SK-N-SH (cell line): ENCODE results near the gene IFNGR1. TPM values are rescaled to one million over a fixed set of nuclear protein-coding genes. Genes with fewer than 3 reads are reported as not detected.

ENCODE experiments used
- CTCF ChIA-PET: fragments of 300-600, 350-600 bp; formaldehyde crosslinking; extraction: SDS; loops from one replicate; lab custom pipeline; 2021; lab: Yijun Ruan, JAX
- POLR2A ChIA-PET: fragments of 350-600 bp; sonication (Branson Sonifier 250); formaldehyde crosslinking; extraction: SDS; loops from one replicate; lab custom pipeline; 2020; ENCODE audit warnings: antibody characterized with exemption, inconsistent platforms; lab: Yijun Ruan, JAX
- DNase-seq: peaks from one replicate; pipeline ENCODE4 v3.0.0; 2012
- H2AFZ ChIP-seq: fragments of 200-600 bp; sonication (generic); 2 replicates; pipeline ENCODE4 v1.8.1; 2016; ENCODE audit warnings: antibody characterized with exemption, mild to moderate bottlenecking, low read depth
- H3F3A ChIP-seq: fragments of 200-600 bp; sonication (generic); replicated peaks from 2 replicates; pipeline ENCODE3; 2016; ENCODE audit warnings: antibody characterized with exemption, mild to moderate bottlenecking; ENCODE audit not compliant: insufficient read depth
- H3K27ac ChIP-seq, 2 experiments: fragments of 200-500 bp in 1 of 2; fragments of 200-600 bp in 1 of 2; sonication (Bioruptor generic) in 1 of 2; sonication (generic), shearing (Covaris generic) in 1 of 2; 2 replicates each; pipeline versions ENCODE4 v1.5.1 to v1.6.1; 2014 to 2016; ENCODE audit warnings: low read depth in 2 of 2, inconsistent platforms in 1 of 2, low read length in 1 of 2, mild to moderate bottlenecking in 1 of 2, mixed read lengths in 1 of 2
- H3K27me3 ChIP-seq: fragments of 200-600 bp; sonication (generic), shearing (Covaris generic); 2 replicates; pipeline ENCODE4 v1.6.1; 2016; ENCODE audit warnings: mixed run types; ENCODE audit not compliant: insufficient read depth
- H3K36me3 ChIP-seq, 2 experiments: fragments of 200-500 bp in 1 of 2; fragments of 200-600 bp in 1 of 2; sonication (Bioruptor generic) in 1 of 2; sonication (generic) in 1 of 2; replicated peaks in 1 of 2; 2 replicates each; pipeline versions ENCODE3 to v1.5.1; 2014 to 2016; ENCODE audit warnings: low read length in 1 of 2, mild to moderate bottlenecking in 1 of 2; ENCODE audit not compliant: insufficient read depth in 2 of 2, control insufficient read depth in 1 of 2
- H3K4me1 ChIP-seq, 2 experiments: fragments of 200-500 bp in 1 of 2; fragments of 200-600 bp in 1 of 2; sonication (Bioruptor generic) in 1 of 2; sonication (generic), shearing (Covaris generic) in 1 of 2; 2 replicates each; pipeline versions ENCODE4 v1.5.1 to v1.6.1; 2014 to 2016; ENCODE audit warnings: low read depth in 1 of 2, low read length in 1 of 2, mixed run types in 1 of 2; ENCODE audit not compliant: insufficient read depth in 2 of 2, control insufficient read depth in 1 of 2
- H3K4me2 ChIP-seq: fragments of 200-600 bp; sonication (generic), shearing (Covaris generic); 2 replicates; pipeline ENCODE4 v1.6.1; 2017; ENCODE audit warnings: mixed run types
- H3K4me3 ChIP-seq, 2 experiments: fragments of 200-500 bp in 1 of 2; fragments of 200-600 bp in 1 of 2; sonication (Bioruptor generic) in 1 of 2; sonication (generic), shearing (Covaris generic) in 1 of 2; 2 replicates each; pipeline versions ENCODE4 v1.5.1 to v1.8.1; 2014 to 2016; ENCODE audit warnings: low read depth in 2 of 2, inconsistent platforms in 1 of 2, low read length in 1 of 2, mild to moderate bottlenecking in 1 of 2, mixed read lengths in 1 of 2, moderate library complexity in 1 of 2
- H3K79me2 ChIP-seq: fragments of 200-600 bp; sonication (generic); 2 replicates; pipeline ENCODE4 v1.8.1; 2017; ENCODE audit warnings: mild to moderate bottlenecking; ENCODE audit not compliant: insufficient read depth
- H3K9ac ChIP-seq: fragments of 200-600 bp; sonication (generic); 2 replicates; pipeline ENCODE4 v1.6.1; 2017; ENCODE audit warnings: mixed run types
- H3K9me2 ChIP-seq: fragments of 200-600 bp; sonication (generic); 2 replicates; pipeline ENCODE4 v1.6.1; 2017; ENCODE audit warnings: mixed run types
- H3K9me3 ChIP-seq: fragments of 200-600 bp; sonication (generic); 2 replicates; pipeline ENCODE4 v1.6.1; 2017; ENCODE audit warnings: mixed run types, mild to moderate bottlenecking, moderate library complexity
- H4K20me1 ChIP-seq: fragments of 200-600 bp; sonication (generic); 2 replicates; pipeline ENCODE4 v1.6.1; 2017; ENCODE audit warnings: mild to moderate bottlenecking, mixed run types; ENCODE audit not compliant: insufficient read depth
- CHD2 ChIP-seq: fragments of 150-350 bp; IDR thresholded peaks from 2 replicates; pipeline ENCODE4 v1.6.1; 2018; ENCODE audit warnings: low read length; ENCODE audit not compliant: partially characterized antibody
- CTCF ChIP-seq: fragments of 200-600 bp; sonication (generic); IDR thresholded peaks from 2 replicates; pipeline ENCODE4 v1.6.1; 2017; ENCODE audit warnings: antibody characterized with exemption, mild to moderate bottlenecking, moderate library complexity
- ELF1 ChIP-seq: IDR thresholded peaks from 2 replicates; pipeline ENCODE4 v1.4.0; 2012
- EP300 ChIP-seq, 2 experiments: IDR thresholded peaks; 2 replicates each; pipeline versions ENCODE4 v1.4.0 to v1.6.1; 2012; ENCODE audit warnings: borderline replicate concordance in 1 of 2, low read depth in 1 of 2, low read length in 1 of 2
- EZH2phosphoT487 ChIP-seq: fragments of 200-600 bp; sonication (generic); IDR thresholded peaks from 2 replicates; pipeline ENCODE4 v1.6.1; 2017; ENCODE audit warnings: low read depth, mixed run types, mild to moderate bottlenecking, antibody characterized with exemption, moderate library complexity, borderline replicate concordance
- FOSL2 ChIP-seq: IDR thresholded peaks from 2 replicates; pipeline ENCODE4 v1.4.0; 2012; ENCODE audit warnings: low read depth, mild to moderate bottlenecking, moderate library complexity, borderline replicate concordance
- FOXJ3 ChIP-seq: sonication (generic); formaldehyde crosslinking; IDR thresholded peaks from 2 replicates; pipeline ENCODE4 v1.5.1; 2020; ENCODE audit warnings: mild to moderate bottlenecking, missing genetic modification reagents
- FOXM1 ChIP-seq: IDR thresholded peaks from 2 replicates; pipeline ENCODE4 v1.4.0; 2012; ENCODE audit warnings: low read depth, mild to moderate bottlenecking
- GATA2 ChIP-seq: sonication (generic); formaldehyde crosslinking; IDR thresholded peaks from 2 replicates; pipeline ENCODE4 v1.5.0; 2020; ENCODE audit warnings: mild to moderate bottlenecking, missing genetic modification reagents
- MXI1 ChIP-seq: IDR thresholded peaks from 2 replicates; pipeline ENCODE4 v1.6.1; 2012; ENCODE audit warnings: mild to moderate bottlenecking, low read depth, low read length, improper control_type of control experiment
- NFIC ChIP-seq: IDR thresholded peaks from 2 replicates; pipeline ENCODE4 v1.4.0; 2012; ENCODE audit warnings: borderline replicate concordance
- NRF1 ChIP-seq: IDR thresholded peaks from 2 replicates; pipeline ENCODE4 v1.6.1; 2012; ENCODE audit warnings: low read depth, mild to moderate bottlenecking, low read length
- RCOR1 ChIP-seq: fragments of 150-350 bp; IDR thresholded peaks from 2 replicates; pipeline ENCODE4 v1.6.1; 2017; ENCODE audit warnings: antibody characterized with exemption, low read length
- RXRA ChIP-seq: IDR thresholded peaks from 2 replicates; pipeline ENCODE4 v1.4.0; 2012; ENCODE audit warnings: low read depth, mild to moderate bottlenecking, borderline replicate concordance
- TEAD4 ChIP-seq: IDR thresholded peaks from 2 replicates; pipeline ENCODE4 v1.4.0; 2012; ENCODE audit warnings: mild to moderate bottlenecking, borderline replicate concordance; ENCODE audit not compliant: insufficient read depth
- YY1 ChIP-seq: IDR thresholded peaks from 2 replicates; pipeline ENCODE4 v1.4.0; 2012; ENCODE audit warnings: low read depth, mild to moderate bottlenecking
- WGBS: methylation state at CpG from one replicate; pipeline ENCODE4 v1.1.6; 2017; ENCODE audit warnings: low lambda C conversion rate; 5-methylcytosine and 5-hydroxymethylcytosine counted together
- polyA plus RNA-seq, 3 experiments: library from polyadenylated mRNA; depleted of rRNA; stranded (reverse); fragments of >200 nt; gene quantifications; 2 replicates each; pipeline ENCODE4 v1.2.3, GENCODE V29; 2012
- TF ChIP-seq, protein P1 (sequence below): IDR thresholded peaks from 2 replicates; pipeline ENCODE4 v1.4.0; 2012; ENCODE audit warnings: low read depth
- TF ChIP-seq, protein P2 (sequence below): IDR thresholded peaks from 2 replicates; pipeline ENCODE4 v1.4.0; 2012; ENCODE audit warnings: low read depth, borderline replicate concordance
- TF ChIP-seq, protein P3 (sequence below): IDR thresholded peaks from 2 replicates; pipeline ENCODE4; 2012
- TF ChIP-seq, protein P4 (sequence below): fragments of 150-350 bp; IDR thresholded peaks from 2 replicates; pipeline ENCODE4 v1.6.1; 2017; ENCODE audit warnings: antibody characterized with exemption, low read length, low read depth, borderline replicate concordance
- TF ChIP-seq, protein P5 (sequence below): fragments of 150-350 bp; IDR thresholded peaks from 2 replicates; pipeline ENCODE4 v1.6.1; 2016; ENCODE audit warnings: mild to moderate bottlenecking, low read depth, low read length

The IFNGR1 gene
- polyA plus RNA-seq, 1 of the 3 experiments (the other 2 are of a cell fraction), result 11.5 TPM

DNA sequence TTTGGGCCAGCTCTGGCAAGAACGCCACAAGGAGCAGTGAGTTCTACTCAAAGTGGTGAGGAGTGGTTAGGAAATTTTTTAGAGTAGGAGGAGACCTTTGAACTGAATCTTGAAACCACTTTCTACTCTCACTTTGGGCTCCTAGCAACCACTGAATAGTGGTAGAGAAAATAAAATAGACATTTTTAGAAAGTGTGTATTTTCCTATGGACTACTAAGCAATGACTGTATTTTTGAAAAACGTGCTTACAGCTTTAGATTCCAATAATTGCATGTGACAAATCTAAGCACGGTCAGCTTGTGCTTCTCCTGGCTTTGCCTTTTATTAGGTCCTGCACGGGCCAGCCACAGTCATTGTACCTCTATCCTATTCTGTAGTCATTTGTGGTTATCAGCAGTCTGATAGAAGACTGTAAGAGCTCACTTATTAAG lies 8.7 kb upstream of the IFNGR1 start:
- Histone ChIP-seq H2AFZ (no peak overlapping the region), H3K9ac (no peak overlapping the region), H3K27ac (no peak overlapping the region), H3K79me2 (no peaks in the 10 kb centered on the region), H3F3A (no peaks in the 10 kb centered on the region), H3K27me3 (no peaks in the 10 kb centered on the region), H3K36me3 (no peaks in the 10 kb centered on the region), H3K4me2 (no peak overlapping the region), H3K4me3 (no peak overlapping the region), H3K9me2 (no peaks in the 10 kb centered on the region), H4K20me1 (no peaks in the 10 kb centered on the region), H3K9me3 (no peaks in the 10 kb centered on the region), H3K4me1 (no peaks in the 10 kb centered on the region)
- ChIA-PET CTCF (interaction anchor here (0.8 to 1.6 kb wide), 3 partner anchors 10 to 86 kb away, joined by 3 to 4 read pairs (median 4); no protein-coding TSS in a partner anchor), POLR2A (no interaction called here)
- 29% methylated on average over 4 of the region's 4 CpGs for WGBS
- TF ChIP-seq RCOR1 (no peak), YY1 (no peak), RXRA (no peak), TEAD4 (no peak), MXI1 (no peak), ELF1 (no peak), GATA2 (CRISPR knock-in tag) (no peak), FOXJ3 (CRISPR knock-in tag) (no peak), CHD2 (no peak), EP300 (IDR thresholded peaks at IDR 0.05; ENCODE audit: borderline replicate concordance in 1 of 2, low read depth in 1 of 2, low read length in 1 of 2) (no peak)
- TF ChIP-seq, protein P1, sequence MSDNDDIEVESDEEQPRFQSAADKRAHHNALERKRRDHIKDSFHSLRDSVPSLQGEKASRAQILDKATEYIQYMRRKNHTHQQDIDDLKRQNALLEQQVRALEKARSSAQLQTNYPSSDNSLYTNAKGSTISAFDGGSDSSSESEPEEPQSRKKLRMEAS, result no peak
- TF ChIP-seq, protein P2, sequence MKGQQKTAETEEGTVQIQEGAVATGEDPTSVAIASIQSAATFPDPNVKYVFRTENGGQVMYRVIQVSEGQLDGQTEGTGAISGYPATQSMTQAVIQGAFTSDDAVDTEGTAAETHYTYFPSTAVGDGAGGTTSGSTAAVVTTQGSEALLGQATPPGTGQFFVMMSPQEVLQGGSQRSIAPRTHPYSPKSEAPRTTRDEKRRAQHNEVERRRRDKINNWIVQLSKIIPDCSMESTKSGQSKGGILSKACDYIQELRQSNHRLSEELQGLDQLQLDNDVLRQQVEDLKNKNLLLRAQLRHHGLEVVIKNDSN, result no peak
- DNase-seq, result no peak

DNA sequence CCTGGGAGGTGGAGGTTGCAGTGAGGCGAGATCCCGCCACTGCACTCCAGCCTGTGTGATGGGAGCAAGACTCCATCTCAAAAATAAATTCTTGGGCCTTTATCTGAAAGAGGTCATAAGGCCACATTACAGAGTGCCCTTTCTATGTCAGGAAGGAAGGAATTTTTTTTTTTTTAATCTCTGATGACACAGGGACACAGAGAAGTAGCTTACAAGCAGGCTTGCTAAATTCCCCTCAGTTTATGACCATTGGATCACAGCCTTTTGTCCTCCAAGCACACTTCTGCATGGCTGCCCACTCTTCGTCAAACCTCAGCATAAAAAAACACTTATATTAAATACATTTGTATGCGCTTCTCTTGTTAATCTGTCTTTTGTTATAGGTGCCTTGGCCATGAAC lies 7.5 kb upstream of the IFNGR1 start:
- DNase-seq, result no peak
- Histone ChIP-seq H3K9ac (no peak overlapping the region), H3K27me3 (no peaks in the 10 kb centered on the region), H3K27ac (no peak overlapping the region), H3K79me2 (no peaks in the 10 kb centered on the region), H3K4me2 (no peak overlapping the region), H3K9me2 (no peaks in the 10 kb centered on the region), H4K20me1 (no peaks in the 10 kb centered on the region), H3K4me1 (no peaks in the 10 kb centered on the region), H3K36me3 (no peaks in the 10 kb centered on the region), H3K9me3 (no peaks in the 10 kb centered on the region), H3F3A (no peaks in the 10 kb centered on the region), H3K4me3 (no peak overlapping the region), H2AFZ (no peak overlapping the region)
- WGBS, result 78% methylated on average over 4 of the region's 4 CpGs
- CTCF ChIA-PET, result interaction anchor here (1.0 to 1.3 kb wide), 2 partner anchors 43 to 133 kb away, joined by 3 to 4 read pairs; no protein-coding TSS in a partner anchor
- POLR2A ChIA-PET, result no interaction called here
- TF ChIP-seq FOSL2 (no peak), CTCF (no peak), FOXM1 (no peak), ELF1 (no peak), NRF1 (no peak), EZH2phosphoT487 (no peak), RXRA (no peak), NFIC (no peak), EP300 (IDR thresholded peaks at IDR 0.05; ENCODE audit: borderline replicate concordance in 1 of 2, low read depth in 1 of 2, low read length in 1 of 2) (no peak)
- TF ChIP-seq, protein P3, sequence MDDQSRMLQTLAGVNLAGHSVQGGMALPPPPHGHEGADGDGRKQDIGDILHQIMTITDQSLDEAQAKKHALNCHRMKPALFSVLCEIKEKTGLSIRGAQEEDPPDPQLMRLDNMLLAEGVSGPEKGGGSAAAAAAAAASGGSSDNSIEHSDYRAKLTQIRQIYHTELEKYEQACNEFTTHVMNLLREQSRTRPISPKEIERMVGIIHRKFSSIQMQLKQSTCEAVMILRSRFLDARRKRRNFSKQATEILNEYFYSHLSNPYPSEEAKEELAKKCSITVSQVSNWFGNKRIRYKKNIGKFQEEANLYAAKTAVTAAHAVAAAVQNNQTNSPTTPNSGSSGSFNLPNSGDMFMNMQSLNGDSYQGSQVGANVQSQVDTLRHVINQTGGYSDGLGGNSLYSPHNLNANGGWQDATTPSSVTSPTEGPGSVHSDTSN, result no peak
- TF ChIP-seq, protein P2, result no peak
- TF ChIP-seq, protein P4, sequence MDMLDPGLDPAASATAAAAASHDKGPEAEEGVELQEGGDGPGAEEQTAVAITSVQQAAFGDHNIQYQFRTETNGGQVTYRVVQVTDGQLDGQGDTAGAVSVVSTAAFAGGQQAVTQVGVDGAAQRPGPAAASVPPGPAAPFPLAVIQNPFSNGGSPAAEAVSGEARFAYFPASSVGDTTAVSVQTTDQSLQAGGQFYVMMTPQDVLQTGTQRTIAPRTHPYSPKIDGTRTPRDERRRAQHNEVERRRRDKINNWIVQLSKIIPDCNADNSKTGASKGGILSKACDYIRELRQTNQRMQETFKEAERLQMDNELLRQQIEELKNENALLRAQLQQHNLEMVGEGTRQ, result no peak
- TF ChIP-seq, protein P5, sequence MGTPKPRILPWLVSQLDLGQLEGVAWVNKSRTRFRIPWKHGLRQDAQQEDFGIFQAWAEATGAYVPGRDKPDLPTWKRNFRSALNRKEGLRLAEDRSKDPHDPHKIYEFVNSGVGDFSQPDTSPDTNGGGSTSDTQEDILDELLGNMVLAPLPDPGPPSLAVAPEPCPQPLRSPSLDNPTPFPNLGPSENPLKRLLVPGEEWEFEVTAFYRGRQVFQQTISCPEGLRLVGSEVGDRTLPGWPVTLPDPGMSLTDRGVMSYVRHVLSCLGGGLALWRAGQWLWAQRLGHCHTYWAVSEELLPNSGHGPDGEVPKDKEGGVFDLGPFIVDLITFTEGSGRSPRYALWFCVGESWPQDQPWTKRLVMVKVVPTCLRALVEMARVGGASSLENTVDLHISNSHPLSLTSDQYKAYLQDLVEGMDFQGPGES, result no peak
